Fibroblast of the conjunctiva (primary cell): ENCODE results near the gene EPS15.

ENCODE experiments used
- DNase-seq: peaks from one replicate; pipeline ENCODE4 v3.0.0-alpha.2; 2010; ENCODE audit warnings: low read depth

The EPS15 gene

GRCh38 chr1:51373898-51374297 is 145.2 kb downstream of the EPS15 start:
- DNase-seq, result no peak

- DNase-seq, result no peak
Observed at GRCh38 chr1:51372561-51372960, 146.5 kb downstream of the EPS15 start.

DNA sequence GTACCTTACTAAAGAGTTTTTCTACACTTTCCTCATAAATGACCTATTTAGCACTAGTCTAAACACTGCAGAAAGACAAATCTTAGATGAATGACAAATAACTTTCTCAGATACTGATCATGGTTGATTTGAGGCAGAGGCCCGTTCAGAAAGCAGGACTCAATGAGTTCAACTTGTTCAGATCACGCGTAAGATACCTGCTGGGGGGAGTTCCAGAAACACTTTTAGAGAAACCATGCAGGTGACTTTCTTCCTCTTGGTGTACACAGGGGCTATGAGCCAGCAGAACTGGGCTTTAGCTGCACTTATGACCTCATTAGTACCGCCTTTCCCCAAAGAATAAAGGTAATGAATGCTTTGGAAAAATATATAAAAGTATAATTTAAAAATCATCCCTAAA is 149.9 kb downstream of the EPS15 start:
- DNase-seq, result no peak

GRCh38 chr1:51365774-51366173 is 153.3 kb downstream of the EPS15 start:
- no peak for DNase-seq

GRCh38 chr1:51359879-51360278 is 159.2 kb downstream of the EPS15 start:
- DNase-seq, result no peak

DNA sequence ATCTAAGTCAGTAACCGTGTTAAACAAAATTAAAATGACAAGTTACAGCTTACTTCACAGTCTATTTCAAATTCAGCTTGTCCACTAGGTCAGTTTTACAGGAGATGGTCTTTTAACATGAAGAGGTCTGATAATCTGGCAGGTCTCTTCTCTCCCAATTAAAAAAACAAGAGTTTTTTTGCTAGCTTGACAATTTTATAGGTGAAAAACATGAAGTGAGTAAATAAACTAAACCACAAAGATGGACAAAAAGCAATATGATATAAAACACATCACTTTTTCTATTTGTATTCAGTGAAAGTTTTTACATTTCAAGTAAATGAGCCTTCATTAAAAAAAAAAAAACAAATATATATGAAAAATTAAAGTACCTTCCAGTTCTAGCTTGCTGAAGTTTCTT is 163.7 kb downstream of the EPS15 start:
- DNase-seq, result no peak

GRCh38 chr1:51354416-51354815 is 164.7 kb downstream of the EPS15 start:
- DNase-seq, result no peak

GRCh38 chr1:51351907-51352306 is 167.2 kb downstream of the EPS15 start:
- no peak for DNase-seq

DNA sequence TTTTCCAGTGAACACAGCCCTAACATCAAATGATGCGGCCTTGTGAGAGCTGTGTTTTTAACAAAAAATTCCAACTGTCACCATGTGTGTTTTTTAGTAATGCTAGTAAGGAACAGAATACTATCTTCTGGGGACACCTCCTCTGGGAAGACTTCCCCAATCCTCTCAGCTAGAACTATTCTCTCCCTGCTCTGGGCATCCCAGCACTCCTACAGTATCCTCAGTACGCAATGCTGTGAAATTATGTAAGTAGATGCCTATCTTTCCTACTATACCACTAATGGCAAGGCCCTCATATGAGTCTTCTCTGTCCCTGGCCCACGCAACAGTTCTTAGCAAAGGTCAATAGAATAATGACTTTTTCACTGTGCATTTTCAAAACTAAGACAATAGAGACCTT is 169.2 kb downstream of the EPS15 start:
- no peak for DNase-seq

DNA sequence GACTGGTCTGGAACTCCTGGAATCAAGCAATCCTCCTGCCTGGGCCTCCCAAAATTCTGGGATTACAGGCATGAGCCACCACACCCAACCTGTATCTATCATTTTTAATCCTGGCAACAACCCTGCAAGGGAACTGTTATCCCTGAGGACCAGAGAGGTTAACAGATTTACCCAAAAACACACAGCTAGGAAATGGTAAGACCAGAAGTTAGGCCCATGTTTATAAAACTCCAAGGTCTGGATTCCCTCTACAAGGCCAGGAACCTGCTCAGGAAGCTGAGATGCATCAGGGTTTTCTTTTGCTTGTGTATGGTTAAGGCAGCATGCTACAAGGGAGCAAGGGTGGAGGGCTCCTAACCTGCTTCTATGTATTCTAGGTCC is 170.9 kb downstream of the EPS15 start:
- no peak for DNase-seq

- DNase-seq, result no peak
Observed at GRCh38 chr1:51347398-51348146, 171.5 kb downstream of the EPS15 start.

DNA sequence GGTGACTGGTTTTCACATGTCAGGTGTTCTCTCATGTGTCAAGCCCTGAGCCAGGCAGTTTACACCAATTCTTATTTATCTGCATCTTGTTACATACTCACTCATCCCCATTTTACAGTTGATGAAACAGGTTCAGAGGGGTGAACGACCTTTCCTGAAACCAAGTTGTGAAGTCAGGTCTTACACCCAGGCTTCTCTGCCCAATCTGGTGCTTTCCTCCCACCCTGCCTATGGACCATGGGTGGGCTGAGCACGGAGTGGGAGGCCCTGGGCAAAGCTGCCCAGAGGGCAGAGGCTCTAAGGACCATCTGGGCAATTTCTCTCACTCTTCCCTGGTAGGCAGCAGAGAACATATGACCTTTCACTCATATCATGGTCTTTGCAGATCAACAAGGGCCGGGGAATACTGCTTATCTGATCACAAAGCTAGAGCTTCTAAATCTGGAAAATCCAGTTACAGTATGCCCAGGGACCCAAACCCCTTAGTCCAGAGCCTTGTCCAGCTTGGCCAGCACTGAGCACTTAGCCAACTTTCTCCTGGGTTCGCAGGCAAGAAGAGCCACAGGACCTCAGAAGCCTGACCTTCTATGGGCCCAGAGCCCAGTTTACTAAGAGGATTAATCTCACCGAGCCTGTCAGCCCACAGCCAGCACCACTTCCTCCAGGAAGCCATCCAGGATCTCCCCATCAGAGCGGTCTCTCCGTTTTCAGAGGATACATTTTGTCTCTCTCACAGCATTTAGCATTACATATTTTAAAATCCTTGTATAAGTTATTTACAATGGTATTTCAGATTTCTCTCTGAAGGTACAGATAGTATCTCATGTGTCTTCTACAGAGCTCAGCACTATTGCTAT is 172.8 kb downstream of the EPS15 start:
- no peak for DNase-seq

DNA sequence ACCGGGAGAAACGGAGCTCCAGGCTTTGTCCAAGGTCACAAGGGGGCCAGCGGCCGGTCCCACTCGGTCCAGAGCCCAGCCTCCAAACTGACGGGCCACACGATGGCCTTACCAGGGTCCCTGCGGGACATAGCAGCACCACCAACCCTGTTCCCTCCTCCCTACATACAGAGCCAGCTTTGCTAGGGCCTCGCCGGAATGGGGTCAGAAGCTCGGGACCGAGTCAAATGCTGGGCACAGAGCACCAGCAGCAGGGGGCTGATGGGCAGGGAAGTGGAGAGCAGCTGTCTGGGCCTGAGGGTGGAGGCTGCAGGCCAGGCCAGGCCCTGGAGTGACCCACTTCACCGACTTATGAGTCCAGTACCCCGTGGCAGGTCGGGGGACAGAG is 173.8 kb downstream of the EPS15 start:
- DNase-seq, result no peak

GRCh38 chr1:51344602-51345299 is 174.3 kb downstream of the EPS15 start:
- no peak for DNase-seq

DNA sequence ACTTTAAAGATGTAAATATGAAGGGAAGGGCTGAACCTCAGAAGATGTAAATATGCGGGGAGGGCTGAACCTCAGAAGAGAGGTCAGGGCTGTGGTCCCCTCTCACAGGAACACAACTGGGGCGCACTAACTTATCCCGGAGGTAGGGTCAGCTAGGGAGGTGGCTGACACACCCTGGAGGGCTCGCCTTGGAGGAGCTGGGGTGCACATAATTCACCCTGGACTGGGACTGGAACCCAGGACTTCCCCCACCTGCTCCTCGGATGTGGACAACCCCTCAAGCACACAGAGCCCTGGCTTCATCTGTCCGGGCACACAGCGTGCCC is 174.8 kb downstream of the EPS15 start:
- DNase-seq, result no peak

DNA sequence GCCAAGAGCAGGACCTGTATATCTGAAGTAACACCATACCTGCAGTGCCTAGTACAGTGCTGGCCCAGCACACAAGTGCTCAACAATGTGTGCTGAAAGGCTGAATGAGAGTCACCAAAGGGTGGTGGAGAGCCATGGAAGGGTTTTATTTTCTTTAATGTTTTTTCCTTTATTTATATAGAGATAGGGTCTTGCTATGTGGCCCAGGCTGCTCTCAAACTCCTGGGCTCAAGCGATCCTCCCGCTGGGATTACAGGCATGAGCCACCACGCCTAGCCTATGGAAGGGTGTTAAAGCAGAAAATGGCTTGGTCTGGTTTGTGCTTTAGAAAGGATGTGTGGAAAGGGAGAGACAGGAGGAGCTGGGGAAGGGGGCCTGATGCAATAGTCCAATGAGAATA is 175.4 kb downstream of the EPS15 start:
- no peak for DNase-seq

DNA sequence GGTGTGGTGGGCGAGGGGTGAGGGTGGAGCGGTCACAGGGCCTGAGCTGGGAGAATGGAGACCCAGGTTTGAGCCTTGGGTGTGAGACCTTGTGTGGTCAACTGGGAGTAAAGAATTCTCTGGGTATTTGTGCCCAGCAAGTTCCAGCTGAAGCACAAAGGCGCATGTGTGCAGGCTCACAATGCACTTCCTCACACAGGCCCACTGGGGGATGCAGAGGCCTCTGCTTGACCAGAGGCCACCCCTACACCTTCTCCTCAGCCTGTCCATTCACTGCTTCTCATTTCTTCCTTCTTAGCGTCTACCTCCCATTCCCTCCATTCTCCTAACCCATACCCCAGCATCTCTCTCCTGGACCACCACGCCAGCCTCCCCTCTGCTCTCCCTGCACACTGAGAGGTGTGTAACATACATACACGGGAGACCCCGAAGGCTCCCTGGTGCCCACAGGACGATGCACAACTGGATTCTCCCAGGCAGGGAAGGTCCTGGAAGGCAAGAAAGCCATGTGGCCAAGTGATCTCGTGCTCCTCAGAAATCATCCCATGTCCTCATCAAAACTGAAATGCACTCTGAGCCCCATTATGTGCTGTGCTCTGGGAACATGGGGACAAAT is 176.4 kb downstream of the EPS15 start:
- DNase-seq, result no peak

- DNase-seq, result no peak
Observed at GRCh38 chr1:51341876-51342496, 177.1 kb downstream of the EPS15 start.

DNA sequence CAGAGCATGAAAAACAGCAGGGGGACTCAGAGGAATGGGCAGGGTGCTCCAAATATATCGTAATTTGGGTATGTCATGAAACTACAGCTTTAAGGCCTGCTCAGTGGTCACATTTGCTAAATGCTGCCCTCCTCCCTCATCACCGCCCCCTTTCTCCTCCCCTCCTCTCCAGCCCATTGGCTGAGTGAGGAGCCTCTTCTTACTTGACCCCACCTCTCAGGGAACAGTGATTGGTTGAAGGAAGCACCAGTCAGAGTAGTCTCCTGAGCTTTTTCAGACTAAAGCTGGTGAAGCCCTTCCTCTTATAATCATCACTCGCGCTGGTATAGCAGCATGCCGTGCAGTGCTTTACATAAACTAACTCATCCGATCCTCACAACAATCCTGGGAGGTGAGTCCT is 178.7 kb downstream of the EPS15 start:
- DNase-seq, result no peak

GRCh38 chr1:51336711-51337110 is 182.4 kb downstream of the EPS15 start:
- no peak for DNase-seq

GRCh38 chr1:51336004-51336403 is 183.1 kb downstream of the EPS15 start:
- no peak for DNase-seq
